Inferior parietal cortex (tissue), 1 donor: ENCODE results near the gene MPHOSPH6.
"Not testable (repeated sequence)": the region's sequence is repeated elsewhere in the genome, so short reads cannot be mapped to it uniquely, and the experiment has no call there.

Experiments used
- DNase-seq: peaks from one replicate; pipeline ENCODE4 v3.0.0-alpha.2; 2016; ENCODE audit errors: extremely low spot score

MPHOSPH6 gene

GRCh38 chr16:82169861-82170845 lies at the start of gene MPHOSPH6:
Gene MPHOSPH6, minus strand, starts transcription at chr16:82170224. Its CDS starts 49 bp downstream, at chr16:82170175.
- DNase-seq, result peak; percentile 87

- no peak for DNase-seq
Observed at GRCh38 chr16:82219298-82219697, 49.3 kb upstream of the MPHOSPH6 start.

DNA sequence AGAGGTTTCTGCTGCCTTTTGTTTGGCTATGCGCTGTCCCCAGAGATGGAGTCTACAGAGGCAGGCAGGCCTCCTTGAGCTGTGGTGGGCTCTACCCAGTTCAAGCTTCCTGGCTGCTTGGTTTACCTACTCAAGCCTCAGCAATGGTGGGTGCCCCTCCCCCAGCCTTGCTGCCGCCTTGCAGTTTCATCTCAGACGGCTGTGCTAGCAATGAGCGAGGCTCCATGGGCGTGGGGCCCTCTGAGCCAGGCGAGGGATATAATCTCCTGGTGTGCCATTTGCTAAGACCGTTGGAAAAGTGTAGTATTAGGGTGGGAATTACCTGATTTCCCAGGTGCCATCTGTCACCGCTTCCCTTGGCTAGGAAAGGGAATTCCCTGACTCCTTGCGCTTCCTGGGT lies 39.3 kb upstream of the MPHOSPH6 start:
- not testable (repeated sequence) for DNase-seq

DNA sequence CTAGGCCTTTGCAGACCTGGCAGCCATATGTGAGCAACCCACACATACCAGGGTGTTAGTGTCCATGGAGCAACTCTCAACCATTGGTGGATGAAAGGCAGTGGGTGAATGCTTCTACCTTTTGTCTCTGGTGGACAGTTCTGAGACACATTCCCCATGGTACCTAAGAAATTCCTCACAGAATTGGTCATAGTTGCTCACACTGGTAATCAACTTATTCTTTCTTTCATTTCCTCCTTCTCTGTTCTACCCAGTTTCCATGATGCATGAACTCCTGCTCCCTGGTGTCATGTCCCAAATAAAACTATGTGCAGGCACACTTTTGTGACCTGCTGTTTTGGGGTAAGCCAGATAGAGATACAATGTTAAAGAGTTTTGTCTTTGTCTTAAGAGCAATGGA lies 33.2 kb upstream of the MPHOSPH6 start:
- no peak for DNase-seq

- no peak for DNase-seq
Observed at GRCh38 chr16:82201926-82202325, 31.9 kb upstream of the MPHOSPH6 start.

- no peak for DNase-seq
Observed at GRCh38 chr16:82201351-82201750, 31.3 kb upstream of the MPHOSPH6 start.

DNA sequence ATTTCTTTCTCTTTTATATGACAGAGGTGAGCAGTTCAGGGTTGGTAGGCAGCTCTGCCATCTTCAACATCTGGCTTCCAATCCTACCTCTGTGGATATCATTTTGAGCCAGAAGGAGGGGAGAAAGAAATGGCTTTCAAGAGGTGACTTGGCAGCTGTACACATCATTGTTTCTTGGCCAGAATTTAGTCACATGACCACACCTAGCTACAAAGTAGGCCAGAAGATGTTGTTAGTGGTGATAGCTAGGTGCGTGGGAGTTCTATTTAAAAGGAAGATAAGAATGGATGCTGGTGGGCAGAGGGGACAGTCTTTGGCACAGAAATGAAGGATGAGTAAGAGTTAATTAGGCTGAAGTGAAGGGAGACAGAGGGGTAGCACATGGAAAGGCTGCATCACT lies 29.2 kb upstream of the MPHOSPH6 start:
- DNase-seq, result no peak

- DNase-seq, result no peak
Observed at GRCh38 chr16:82197540-82198240, 27.7 kb upstream of the MPHOSPH6 start.

GRCh38 chr16:82195917-82196494 lies 26.0 kb upstream of the MPHOSPH6 start:
- DNase-seq, result no peak

- DNase-seq, result no peak
Observed at GRCh38 chr16:82194086-82194485, 24.1 kb upstream of the MPHOSPH6 start.

GRCh38 chr16:82192665-82193064 lies 22.6 kb upstream of the MPHOSPH6 start:
- no peak for DNase-seq

DNA sequence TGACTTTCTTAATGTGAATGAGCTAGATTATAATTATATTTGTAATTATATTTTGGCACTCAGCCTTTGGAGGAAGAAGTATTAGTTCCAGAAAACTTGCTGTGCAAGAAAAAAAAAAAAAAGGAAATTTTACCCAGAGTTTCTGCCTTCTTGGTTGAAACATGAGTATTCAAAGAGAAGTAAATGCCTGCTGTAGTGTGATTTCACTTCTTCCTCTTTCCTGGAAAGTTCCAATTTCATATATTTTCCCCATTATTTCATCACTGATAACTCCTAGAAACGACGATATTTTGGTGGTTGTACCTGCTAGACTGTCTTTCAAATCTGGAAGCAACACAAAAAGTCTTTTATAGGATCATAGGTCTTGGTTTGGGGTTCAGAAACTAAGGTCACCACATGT lies 20.4 kb upstream of the MPHOSPH6 start:
- DNase-seq, result no peak

GRCh38 chr16:82187829-82188228 lies 17.8 kb upstream of the MPHOSPH6 start:
- no peak for DNase-seq

DNA sequence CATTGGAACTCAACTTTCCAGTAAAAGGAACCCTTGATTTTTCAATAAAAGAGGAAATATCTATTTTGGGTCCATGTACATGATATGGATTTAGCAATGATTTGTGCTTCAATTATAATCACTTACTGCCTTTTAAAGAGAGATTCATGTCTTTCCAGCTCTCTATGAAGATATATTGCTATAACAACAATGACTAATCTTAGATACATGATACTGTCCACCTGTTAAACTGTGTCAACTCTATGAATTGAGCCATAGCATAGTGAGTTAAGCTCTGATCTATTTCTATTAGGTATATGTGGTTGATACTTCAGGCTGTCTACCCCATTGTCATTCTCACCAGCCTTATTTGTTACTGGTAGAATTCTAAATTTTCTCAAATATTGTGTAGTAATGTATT lies 15.0 kb upstream of the MPHOSPH6 start:
- no peak for DNase-seq

GRCh38 chr16:82184213-82184612 lies 14.2 kb upstream of the MPHOSPH6 start:
- DNase-seq, result no peak

DNA sequence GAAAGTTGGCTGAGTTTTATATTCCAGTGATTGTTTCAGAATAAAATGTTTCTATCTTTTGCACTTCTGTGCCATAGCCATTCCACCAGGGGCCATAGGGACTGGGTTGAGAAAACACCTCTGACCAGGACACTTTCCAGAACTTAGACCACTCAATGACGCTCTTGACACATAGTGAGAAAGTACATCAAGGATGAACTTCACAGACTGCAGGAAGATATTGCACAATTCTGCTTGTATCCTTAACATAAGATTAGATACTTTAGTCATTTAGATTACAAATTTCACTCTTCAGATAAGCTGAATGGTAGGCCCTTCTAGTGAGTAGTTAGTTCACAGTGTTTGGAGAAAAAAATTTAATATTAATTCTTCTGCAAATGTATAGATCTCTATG lies 13.0 kb upstream of the MPHOSPH6 start:
- DNase-seq, result no peak

DNA sequence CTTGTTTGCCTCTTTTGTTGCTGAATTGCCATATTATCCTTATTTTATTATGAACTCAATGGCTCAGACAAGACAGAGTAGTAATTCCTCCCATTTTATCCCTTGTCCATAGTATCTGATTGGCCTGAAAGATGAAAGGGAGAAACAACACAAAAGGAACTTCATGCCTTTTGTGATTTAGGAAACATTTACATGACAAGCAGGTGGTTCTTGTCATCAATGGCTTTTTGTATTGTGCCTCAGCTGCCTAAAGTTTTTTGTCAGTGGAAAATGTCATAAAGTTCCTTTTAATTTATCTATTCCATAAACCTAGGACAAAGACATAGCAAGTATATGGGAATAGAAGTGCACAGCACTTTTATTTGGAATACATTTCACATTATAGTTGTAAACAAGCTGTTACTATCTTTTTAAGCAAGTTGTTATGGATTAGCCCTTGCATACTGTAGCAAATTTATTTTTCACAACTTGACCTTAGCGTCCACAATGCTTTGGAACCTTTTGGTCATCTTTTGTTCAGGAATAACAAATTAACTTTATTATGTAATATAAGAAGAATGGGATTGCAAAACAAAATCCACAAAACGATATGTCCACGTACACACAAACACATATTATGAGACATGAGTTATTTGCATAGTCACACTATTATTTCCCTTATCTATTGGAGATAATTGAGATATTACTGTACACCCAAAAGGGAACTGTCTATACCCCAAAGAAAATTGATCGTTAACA lies 12.4 kb upstream of the MPHOSPH6 start:
- no peak for DNase-seq

DNA sequence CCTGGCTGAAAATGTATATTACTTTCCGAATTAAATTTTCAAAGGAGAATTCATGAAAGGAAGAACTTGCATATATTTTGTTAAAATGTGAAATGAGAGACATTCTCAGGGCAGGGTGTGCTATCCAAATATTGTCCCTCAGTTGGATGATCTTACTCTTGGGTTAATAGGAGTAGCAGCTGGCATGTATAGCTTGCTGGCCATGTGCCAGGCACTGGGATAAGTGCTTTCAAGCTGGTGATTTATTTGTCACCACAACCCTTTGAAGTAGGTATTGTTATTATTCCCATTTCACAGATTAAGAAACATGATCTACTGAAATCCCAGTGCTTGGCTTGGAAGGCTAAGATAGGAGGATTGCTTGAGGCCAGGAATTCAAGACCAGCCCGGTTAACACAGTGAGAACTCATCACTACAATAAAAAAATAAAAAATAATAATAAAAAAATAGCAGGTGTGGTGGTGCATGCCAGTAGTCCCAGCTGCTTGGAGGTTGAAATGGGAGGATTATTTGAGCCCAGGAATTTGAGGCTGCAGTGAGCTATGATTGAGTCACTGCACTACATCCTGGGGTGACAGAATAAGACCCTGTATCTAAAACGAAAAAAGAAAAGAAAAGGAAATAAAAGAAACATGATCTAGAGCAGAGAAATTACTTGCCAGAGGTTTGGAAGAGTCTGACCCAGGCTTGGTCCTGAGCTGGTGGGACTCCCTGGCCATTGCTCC lies 11.6 kb upstream of the MPHOSPH6 start:
- DNase-seq, result no peak

- DNase-seq, result no peak
Observed at GRCh38 chr16:82178352-82178751, 8.3 kb upstream of the MPHOSPH6 start.

GRCh38 chr16:82177555-82177954 lies 7.5 kb upstream of the MPHOSPH6 start:
- no peak for DNase-seq

GRCh38 chr16:82176204-82176603 lies 6.2 kb upstream of the MPHOSPH6 start:
- DNase-seq, result no peak
